IPS DF 4.7 (cell line): ENCODE data around the gene IZUMO1.
"Not testable (repeated sequence)": the region's sequence is repeated elsewhere in the genome, so short reads cannot be mapped to it uniquely, and the experiment has no call there.

Source experiments
- DNase-seq: peaks from one replicate; pipeline ENCODE4 v3.0.0-alpha.2; 2013; ENCODE audit warnings: low spot score; ENCODE audit errors: extremely low read depth

Gene IZUMO1

GRCh38 chr19:48713864-48714755 lies 32.6 kb downstream of the IZUMO1 start:
- peak; percentile 90 for DNase-seq

- DNase-seq, result no peak
Measured at GRCh38 chr19:48713041-48713863, 33.5 kb downstream of the IZUMO1 start.

GRCh38 chr19:48711106-48711662 lies 35.5 kb downstream of the IZUMO1 start:
- no peak for DNase-seq

GRCh38 chr19:48708471-48708870 lies 38.2 kb downstream of the IZUMO1 start:
- DNase-seq, result no peak

- no peak for DNase-seq
Measured at GRCh38 chr19:48705431-48705830, 41.3 kb downstream of the IZUMO1 start.

GRCh38 chr19:48703316-48703715 lies 43.4 kb downstream of the IZUMO1 start:
- DNase-seq, result no peak

GRCh38 chr19:48702701-48703100 lies 44.0 kb downstream of the IZUMO1 start:
- DNase-seq, result no peak

GRCh38 chr19:48698046-48698445 lies 48.7 kb downstream of the IZUMO1 start:
- no peak for DNase-seq

GRCh38 chr19:48696353-48697010 lies 50.2 kb downstream of the IZUMO1 start:
- no peak for DNase-seq

GRCh38 chr19:48695743-48696352 lies 50.9 kb downstream of the IZUMO1 start, which contains the start of gene FUT2:
Gene FUT2, plus strand, starts transcription at chr19:48695971. Its CDS starts 6,986 bp downstream, at chr19:48702957.
- DNase-seq, result no peak

GRCh38 chr19:48693629-48694028 lies 53.1 kb downstream of the IZUMO1 start:
- not testable (repeated sequence) for DNase-seq
